ENCODE measurements around the gene HVCN1. TPM values are rescaled to one million over a fixed set of nuclear protein-coding genes. Genes with fewer than 3 reads are reported as not detected.

The HVCN1 gene
- total RNA-seq, 5 donors from 2014 or later (not counting 1 experiment from before 2014, with no cell fraction given) = 5.6 to 18.7 (median 14.2) TPM

GRCh38 chr12:110638796-110639195 lies 50.1 kb downstream of the HVCN1 start:
- H3K36me3 Mint-ChIP-seq = peaks cover 13% of the 10 kb centered on the region
- no peak for ATAC-seq (replicated peaks in 1 of 4)
- Histone ChIP-seq H3K9me3 (no peaks in the 10 kb centered on the region), H3K27me3 (replicated peaks in 1 of 2; ENCODE audit: control insufficient read depth in 2 of 2, extremely low read depth in 1 of 2, insufficient read depth in 2 of 2, low read length in 1 of 2) (no peaks in the 10 kb centered on the region), H3K36me3 (ENCODE audit: control insufficient read depth in 2 of 2, extremely low read depth in 1 of 2, insufficient read depth in 1 of 2, low read length in 1 of 2) (no peaks in the 10 kb centered on the region), H3K4me1 (ENCODE audit: control insufficient read depth in 1 of 2, extremely low read depth in 1 of 2, insufficient read depth in 2 of 2, low read length in 2 of 2) (peaks cover 9 to 14% of the 10 kb centered on the region in 2 experiments), H3K27ac (ENCODE audit: low read length) (no peak overlapping the region), H3K4me3 (ENCODE audit: control insufficient read depth in 1 of 2, extremely low read depth in 1 of 2, low read length in 1 of 2) (no peak overlapping the region)
- no peak for DNase-seq
- H3K27ac Mint-ChIP-seq = no peak overlapping the region
- no peak overlapping the region for H3K4me3 Mint-ChIP-seq
- H3K9me3 Mint-ChIP-seq = no peaks in the 10 kb centered on the region
- WGBS (ENCODE audit: insufficient coverage) = 95% methylated on average over 3 of the region's 5 CpGs
- peaks cover 28 to 39% (median 35%) of the 10 kb centered on the region in 3 donors for H3K4me1 Mint-ChIP-seq
- POLR2A ChIA-PET = no interaction called here
- CTCF ChIA-PET = no interaction called here
- no peaks in the 10 kb centered on the region for H3K27me3 Mint-ChIP-seq

DNA sequence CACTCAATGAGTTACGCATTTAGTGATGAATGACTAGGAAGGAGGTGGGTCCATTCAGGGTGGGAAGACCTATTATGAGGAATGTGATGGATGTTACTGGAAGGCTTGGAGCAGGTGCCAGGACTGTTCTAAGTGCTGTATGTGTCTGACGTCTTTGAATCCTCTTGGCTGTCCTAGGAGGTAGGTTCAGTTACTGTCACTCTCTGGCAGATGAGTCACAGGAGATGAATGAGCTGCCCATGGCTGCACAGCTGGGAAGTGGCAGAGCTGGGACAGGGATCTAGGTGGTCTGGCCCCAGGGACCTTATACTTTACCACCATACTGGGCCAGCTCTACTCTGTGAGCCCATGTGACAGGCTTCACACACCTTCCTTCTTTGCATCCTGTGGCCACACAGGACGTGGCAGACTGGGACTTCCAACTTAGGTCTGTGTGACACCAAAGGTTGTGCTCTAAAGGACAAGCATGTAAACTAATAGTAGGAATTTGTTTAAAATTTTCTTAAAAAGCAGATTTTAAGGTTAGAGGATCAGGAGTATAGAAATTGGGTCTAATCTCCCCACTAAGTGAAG lies 51.0 kb downstream of the HVCN1 start:
- WGBS (ENCODE audit: insufficient coverage) = 100% methylated on average over 1 of the region's 3 CpGs

DNA sequence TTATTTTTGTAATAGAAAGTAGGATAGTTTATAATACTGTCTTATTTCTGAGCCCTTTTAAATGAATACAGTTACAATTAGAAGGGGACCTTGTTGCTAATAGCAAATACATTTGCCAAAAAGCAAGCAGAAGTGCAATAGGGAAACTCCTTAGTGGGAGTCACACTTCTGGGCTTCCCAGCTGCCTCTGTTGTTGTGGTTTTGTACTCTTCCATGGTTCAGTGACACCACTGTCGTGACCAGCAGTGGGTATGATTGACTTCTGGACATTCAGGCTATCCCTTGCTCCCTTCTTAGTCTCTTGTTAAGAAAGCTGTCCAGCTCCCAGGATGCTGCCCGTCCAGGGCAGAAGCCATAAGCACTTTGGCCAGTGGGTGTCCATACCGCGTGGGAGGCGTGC lies 52.4 kb downstream of the HVCN1 start:
- Histone ChIP-seq H3K4me3 (ENCODE audit: control insufficient read depth in 1 of 2, extremely low read depth in 1 of 2, low read length in 1 of 2) (no peak overlapping the region), H3K4me1 (ENCODE audit: control insufficient read depth in 1 of 2, extremely low read depth in 1 of 2, insufficient read depth in 2 of 2, low read length in 2 of 2) (peaks cover 3 to 4% of the 10 kb centered on the region in 2 experiments), H3K27me3 (replicated peaks in 1 of 2; ENCODE audit: control insufficient read depth in 2 of 2, extremely low read depth in 1 of 2, insufficient read depth in 2 of 2, low read length in 1 of 2) (no peaks in the 10 kb centered on the region), H3K36me3 (ENCODE audit: control insufficient read depth in 2 of 2, extremely low read depth in 1 of 2, insufficient read depth in 1 of 2, low read length in 1 of 2) (no peaks in the 10 kb centered on the region), H3K27ac (ENCODE audit: low read length) (no peak overlapping the region), H3K9me3 (no peaks in the 10 kb centered on the region)
- Mint-ChIP-seq H3K4me1 (peaks cover 14 to 26% (median 17%) of the 10 kb centered on the region in 3 donors), H3K9me3 (no peaks in the 10 kb centered on the region), H3K27ac (no peak overlapping the region), H3K4me3 (no peak overlapping the region), H3K27me3 (no peaks in the 10 kb centered on the region), H3K36me3 (peaks cover 13% of the 10 kb centered on the region)
- WGBS (ENCODE audit: insufficient coverage) = 96% methylated on average over 5 of the region's 5 CpGs
- no peak for DNase-seq
- POLR2A ChIA-PET = no interaction called here
- CTCF ChIA-PET = no interaction called here
- ATAC-seq (replicated peaks in 1 of 4) = no peak

More for the DNA sequence above, 51.0 kb downstream of the HVCN1 start:
- ATAC-seq (replicated peaks in 1 of 4) (peak in 2 of 4 experiments; percentile 23 to 46), DNase-seq (no peak)
- Mint-ChIP-seq H3K4me3 (no peak overlapping the region), H3K27ac (no peak overlapping the region), H3K36me3 (peaks cover 13% of the 10 kb centered on the region), H3K9me3 (no peaks in the 10 kb centered on the region), H3K27me3 (no peaks in the 10 kb centered on the region), H3K4me1 (peaks cover 20 to 32% (median 27%) of the 10 kb centered on the region in 3 donors)
- Histone ChIP-seq H3K4me1 (ENCODE audit: control insufficient read depth in 1 of 2, extremely low read depth in 1 of 2, insufficient read depth in 2 of 2, low read length in 2 of 2) (peaks cover 4 to 9% of the 10 kb centered on the region in 2 experiments), H3K27me3 (replicated peaks in 1 of 2; ENCODE audit: control insufficient read depth in 2 of 2, extremely low read depth in 1 of 2, insufficient read depth in 2 of 2, low read length in 1 of 2) (no peaks in the 10 kb centered on the region), H3K27ac (ENCODE audit: low read length) (no peak overlapping the region), H3K9me3 (no peaks in the 10 kb centered on the region), H3K4me3 (ENCODE audit: control insufficient read depth in 1 of 2, extremely low read depth in 1 of 2, low read length in 1 of 2) (no peak overlapping the region), H3K36me3 (ENCODE audit: control insufficient read depth in 2 of 2, extremely low read depth in 1 of 2, insufficient read depth in 1 of 2, low read length in 1 of 2) (no peaks in the 10 kb centered on the region)
- CTCF ChIA-PET = interaction anchor here in 1 of 2 donors (0.6 kb wide), 1 partner anchor 1685 kb away, joined by 12 read pairs; no protein-coding TSS in a partner anchor
- POLR2A ChIA-PET = no interaction called here

GRCh38 chr12:110635055-110635454 lies 53.9 kb downstream of the HVCN1 start:
- Histone ChIP-seq H3K9me3 (no peaks in the 10 kb centered on the region), H3K4me1 (ENCODE audit: control insufficient read depth in 1 of 2, extremely low read depth in 1 of 2, insufficient read depth in 2 of 2, low read length in 2 of 2) (peaks cover 3 to 4% of the 10 kb centered on the region in 2 experiments), H3K27ac (ENCODE audit: low read length) (no peak overlapping the region), H3K4me3 (ENCODE audit: control insufficient read depth in 1 of 2, extremely low read depth in 1 of 2, low read length in 1 of 2) (no peak overlapping the region), H3K36me3 (ENCODE audit: control insufficient read depth in 2 of 2, extremely low read depth in 1 of 2, insufficient read depth in 1 of 2, low read length in 1 of 2) (no peaks in the 10 kb centered on the region), H3K27me3 (replicated peaks in 1 of 2; ENCODE audit: control insufficient read depth in 2 of 2, extremely low read depth in 1 of 2, insufficient read depth in 2 of 2, low read length in 1 of 2) (no peaks in the 10 kb centered on the region)
- no peaks in the 10 kb centered on the region for H3K9me3 Mint-ChIP-seq
- peaks cover 14 to 21% (median 17%) of the 10 kb centered on the region in 3 donors for H3K4me1 Mint-ChIP-seq
- ChIA-PET POLR2A (interaction anchor here in 1 of 2 donors (0.6 kb wide), 1 partner anchor 194 kb away, joined by 5 read pairs; no protein-coding TSS in a partner anchor), CTCF (no interaction called here)
- peaks cover 6% of the 10 kb centered on the region for H3K36me3 Mint-ChIP-seq
- no peaks in the 10 kb centered on the region for H3K27me3 Mint-ChIP-seq
- ATAC-seq (replicated peaks in 1 of 4) (no peak), DNase-seq (no peak)
- H3K4me3 Mint-ChIP-seq = no peak overlapping the region
- no peak overlapping the region for H3K27ac Mint-ChIP-seq

- Mint-ChIP-seq H3K9me3 (no peaks in the 10 kb centered on the region), H3K4me1 (peaks cover 11 to 23% (median 13%) of the 10 kb centered on the region in 3 donors), H3K27me3 (no peaks in the 10 kb centered on the region), H3K36me3 (peaks cover 12% of the 10 kb centered on the region), H3K4me3 (peak overlapping the region; percentile 17 to 48 (median 41)), H3K27ac (peak overlapping the region; percentile 79 to 80)
- Histone ChIP-seq H3K4me1 (ENCODE audit: control insufficient read depth in 1 of 2, extremely low read depth in 1 of 2, insufficient read depth in 2 of 2, low read length in 2 of 2) (peaks cover 11 to 13% of the 10 kb centered on the region in 2 experiments), H3K36me3 (ENCODE audit: control insufficient read depth in 2 of 2, extremely low read depth in 1 of 2, insufficient read depth in 1 of 2, low read length in 1 of 2) (no peaks in the 10 kb centered on the region), H3K9me3 (no peaks in the 10 kb centered on the region), H3K4me3 (ENCODE audit: control insufficient read depth in 1 of 2, extremely low read depth in 1 of 2, low read length in 1 of 2) (no peak overlapping the region), H3K27ac (ENCODE audit: low read length) (no peak overlapping the region), H3K27me3 (replicated peaks in 1 of 2; ENCODE audit: control insufficient read depth in 2 of 2, extremely low read depth in 1 of 2, insufficient read depth in 2 of 2, low read length in 1 of 2) (no peaks in the 10 kb centered on the region)
- POLR2A ChIA-PET = interaction anchor here (0.7 to 0.9 kb wide), 2 partner anchors 25 to 68 kb away, joined by 3 to 7 read pairs; no protein-coding TSS in a partner anchor
- CTCF ChIA-PET = interaction anchor here (0.5 to 0.7 kb wide), 5 partner anchors 74 to 1470 kb away, joined by 3 to 8 read pairs (median 3); no protein-coding TSS in a partner anchor
- DNase-seq (no peak), ATAC-seq (replicated peaks in 1 of 4) (no peak)
- 40% methylated on average over 1 of the region's 8 CpGs for WGBS (ENCODE audit: insufficient coverage)
These were observed 61.3 kb downstream of the HVCN1 start for GRCh38 chr12:110627500-110628195.

- no peaks in the 10 kb centered on the region for H3K27me3 Mint-ChIP-seq
- H3K4me1 Mint-ChIP-seq = peaks cover 6 to 11% (median 7%) of the 10 kb centered on the region in 3 donors
- no peaks in the 10 kb centered on the region for H3K9me3 Mint-ChIP-seq
- H3K4me1 ChIP-seq (ENCODE audit: control insufficient read depth in 1 of 2, extremely low read depth in 1 of 2, insufficient read depth in 2 of 2, low read length in 2 of 2) = peaks cover 6% of the 10 kb centered on the region in 2 experiments
- H3K27ac Mint-ChIP-seq = no peak overlapping the region
- H3K27me3 ChIP-seq (replicated peaks in 1 of 2; ENCODE audit: control insufficient read depth in 2 of 2, extremely low read depth in 1 of 2, insufficient read depth in 2 of 2, low read length in 1 of 2) = no peaks in the 10 kb centered on the region
- ATAC-seq (replicated peaks in 1 of 4) (no peak), DNase-seq (no peak)
- 100% methylated on average over 1 of the region's 3 CpGs for WGBS (ENCODE audit: insufficient coverage)
- POLR2A ChIA-PET = no interaction called here
- no peaks in the 10 kb centered on the region for H3K36me3 Mint-ChIP-seq
- CTCF ChIA-PET = interaction anchor here in 1 of 2 donors (0.6 to 0.7 kb wide), 2 partner anchors 153 to 666 kb away, joined by 3 read pairs; no protein-coding TSS in a partner anchor
- H3K27ac ChIP-seq (ENCODE audit: low read length) = no peak overlapping the region
- H3K9me3 ChIP-seq = no peaks in the 10 kb centered on the region
- no peaks in the 10 kb centered on the region for H3K36me3 ChIP-seq (ENCODE audit: control insufficient read depth in 2 of 2, extremely low read depth in 1 of 2, insufficient read depth in 1 of 2, low read length in 1 of 2)
- no peak overlapping the region for H3K4me3 ChIP-seq (ENCODE audit: control insufficient read depth in 1 of 2, extremely low read depth in 1 of 2, low read length in 1 of 2)
- no peak overlapping the region for H3K4me3 Mint-ChIP-seq
These were observed 66.3 kb downstream of the HVCN1 start for GRCh38 chr12:110622582-110622981.
